ENCODE measurements around the gene KIF16B.

KIF16B gene

DNA sequence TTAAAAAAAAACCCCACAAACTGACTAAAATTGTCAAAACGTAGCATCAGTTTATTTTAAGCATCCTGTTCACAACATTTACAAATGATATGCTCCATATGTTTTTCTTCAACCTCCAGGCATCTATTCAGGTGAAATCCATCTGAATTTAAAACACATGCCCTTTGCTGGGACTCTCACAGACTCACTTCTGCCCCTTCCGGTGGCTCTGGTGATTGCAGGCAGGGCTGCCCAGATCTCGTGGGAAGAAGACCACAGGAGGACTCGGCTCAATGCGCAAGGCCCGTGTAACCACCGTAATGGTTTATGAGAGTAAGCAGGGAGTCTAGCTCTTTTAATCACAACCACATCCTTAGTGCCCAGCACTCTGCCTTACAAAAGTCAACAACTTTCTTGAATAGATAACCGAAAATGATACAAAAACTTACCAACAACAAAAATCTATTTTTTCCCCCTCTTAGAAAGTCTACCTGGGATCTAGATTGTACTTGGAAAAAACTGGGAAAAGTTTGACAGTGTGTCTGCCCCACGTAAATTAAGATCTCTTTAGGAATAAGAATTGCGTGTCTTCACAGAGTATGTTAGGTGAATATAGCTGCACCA is 139.1 kb downstream of the KIF16B start:
- no peak for TF ChIP-seq GATA3 (IDR thresholded peaks at IDR 0.05; ENCODE audit: low read depth, low read length)
- no peak for TF ChIP-seq GATA2 (IDR thresholded peaks at IDR 0.05; ENCODE audit: low read depth, low read length)

DNA sequence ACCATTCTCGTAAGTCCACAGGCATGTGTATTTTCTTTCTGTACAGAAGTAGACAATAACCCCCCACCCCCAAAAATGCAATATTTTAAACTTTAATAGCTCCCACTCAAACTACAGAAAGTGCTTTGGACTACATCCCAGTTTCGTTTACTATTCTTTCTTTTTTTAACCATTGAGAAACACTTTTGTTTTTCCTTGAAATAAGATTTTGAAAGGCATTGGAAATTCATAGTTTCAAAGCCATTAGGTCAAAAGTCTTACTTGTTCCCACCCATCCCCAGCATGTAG is 140.0 kb downstream of the KIF16B start:
- no peak for TF ChIP-seq GATA2 (IDR thresholded peaks at IDR 0.05; ENCODE audit: low read depth, low read length)
- TF ChIP-seq GATA3 (IDR thresholded peaks at IDR 0.05; ENCODE audit: low read depth, low read length): no peak

DNA sequence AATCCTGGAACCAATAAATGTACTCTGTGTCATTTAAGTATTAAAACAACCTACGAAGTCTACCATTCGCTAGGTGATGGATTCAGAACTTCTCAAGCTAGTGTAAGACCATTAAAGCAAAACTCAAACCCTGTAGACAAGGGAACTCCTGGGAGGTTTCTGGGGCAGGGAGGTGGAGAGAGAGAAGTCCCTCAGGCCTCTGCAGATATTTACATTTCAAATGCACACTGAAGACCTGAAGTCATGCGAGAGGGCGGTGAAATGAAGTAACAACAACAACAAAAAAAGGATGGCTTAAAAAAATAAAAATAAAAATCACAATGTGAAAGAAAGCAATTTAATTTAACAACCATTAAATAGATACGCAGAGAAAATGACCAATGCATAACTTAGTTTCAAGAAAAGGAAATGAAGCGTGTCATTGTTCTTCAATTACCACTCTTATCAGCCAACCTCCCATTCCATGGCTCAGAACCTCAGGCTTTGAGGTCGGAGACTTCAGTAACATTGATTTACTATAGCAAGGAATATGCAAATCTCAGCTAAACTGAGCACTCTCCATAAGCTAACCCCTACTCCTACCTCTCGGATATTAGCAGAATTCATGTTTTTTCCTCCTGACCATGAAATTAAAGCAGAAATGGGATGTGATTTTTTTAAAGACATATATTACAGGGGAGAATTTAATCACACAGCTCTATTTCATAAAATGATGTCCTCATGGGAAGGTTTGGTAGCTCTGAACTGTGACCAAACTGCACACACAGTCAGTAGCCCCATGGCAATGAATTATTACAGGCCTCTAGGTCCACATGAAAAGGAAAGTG is 140.6 kb downstream of the KIF16B start:
- TF ChIP-seq GATA2 (IDR thresholded peaks at IDR 0.05; ENCODE audit: low read depth, low read length) (no peak), GATA3 (IDR thresholded peaks at IDR 0.05; ENCODE audit: low read depth, low read length) (no peak)

DNA sequence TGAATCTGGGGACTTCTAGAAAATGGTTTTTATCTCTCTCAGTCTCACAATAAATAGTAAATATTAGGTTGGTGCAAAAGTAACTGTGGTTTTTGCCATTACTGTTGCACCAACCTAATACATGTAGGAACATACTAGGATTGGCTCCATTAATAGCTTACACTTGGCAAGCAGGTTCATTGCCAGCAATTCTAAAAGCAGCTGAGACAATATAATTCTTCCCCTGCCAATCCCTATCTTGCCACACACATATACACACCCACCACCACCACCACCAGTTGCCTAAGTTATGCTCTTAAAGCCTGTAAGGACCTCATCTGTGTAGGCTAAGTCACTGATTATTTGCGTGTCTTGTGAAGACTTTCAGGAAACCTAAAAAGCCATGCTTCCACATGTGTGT is 145.1 kb downstream of the KIF16B start:
- TF ChIP-seq GATA2 (IDR thresholded peaks at IDR 0.05; ENCODE audit: low read depth, low read length) (no peak), GATA3 (IDR thresholded peaks at IDR 0.05; ENCODE audit: low read depth, low read length) (no peak)

DNA sequence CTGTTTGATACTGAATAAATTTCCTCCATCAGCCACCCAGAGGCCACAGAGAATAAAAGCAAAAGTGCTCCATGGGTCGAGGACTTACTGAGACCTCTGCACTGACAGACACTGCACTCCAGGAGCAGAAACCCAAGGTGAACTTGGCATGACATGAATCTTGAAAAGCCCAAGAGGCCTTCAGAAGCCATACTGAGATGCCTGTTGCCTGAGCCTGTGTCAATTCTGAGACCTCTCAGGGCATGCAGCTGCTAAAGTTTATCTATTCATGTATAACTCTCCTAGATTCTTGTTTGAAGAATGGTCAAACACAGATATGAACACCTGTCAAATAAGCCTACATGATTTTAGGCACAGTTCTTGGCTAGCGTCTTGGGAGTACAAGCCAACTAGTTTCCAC is 145.7 kb downstream of the KIF16B start:
- TF ChIP-seq GATA2 (IDR thresholded peaks at IDR 0.05; ENCODE audit: low read depth, low read length) (no peak), GATA3 (IDR thresholded peaks at IDR 0.05; ENCODE audit: low read depth, low read length) (no peak)

DNA sequence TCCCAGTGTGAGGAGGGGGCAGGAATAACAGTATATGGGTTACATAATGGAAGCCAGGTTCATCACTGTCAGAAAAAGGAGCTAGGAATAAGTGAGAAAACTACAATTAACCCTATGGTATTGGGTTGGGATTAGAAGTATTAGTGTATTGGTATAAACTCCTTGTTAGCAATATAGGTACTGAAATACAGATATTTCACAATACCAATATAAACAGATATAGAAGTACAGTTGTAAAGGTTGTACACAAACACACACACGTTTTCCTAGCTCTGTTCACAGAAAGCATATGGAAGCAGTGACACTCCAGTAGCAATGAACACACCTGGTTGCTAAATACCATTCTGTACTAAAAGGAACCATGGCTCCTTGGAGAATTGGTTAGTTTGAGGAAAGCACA is 148.5 kb downstream of the KIF16B start:
- TF ChIP-seq GATA2 (IDR thresholded peaks at IDR 0.05; ENCODE audit: low read depth, low read length) (no peak), GATA3 (IDR thresholded peaks at IDR 0.05; ENCODE audit: low read depth, low read length) (no peak)

DNA sequence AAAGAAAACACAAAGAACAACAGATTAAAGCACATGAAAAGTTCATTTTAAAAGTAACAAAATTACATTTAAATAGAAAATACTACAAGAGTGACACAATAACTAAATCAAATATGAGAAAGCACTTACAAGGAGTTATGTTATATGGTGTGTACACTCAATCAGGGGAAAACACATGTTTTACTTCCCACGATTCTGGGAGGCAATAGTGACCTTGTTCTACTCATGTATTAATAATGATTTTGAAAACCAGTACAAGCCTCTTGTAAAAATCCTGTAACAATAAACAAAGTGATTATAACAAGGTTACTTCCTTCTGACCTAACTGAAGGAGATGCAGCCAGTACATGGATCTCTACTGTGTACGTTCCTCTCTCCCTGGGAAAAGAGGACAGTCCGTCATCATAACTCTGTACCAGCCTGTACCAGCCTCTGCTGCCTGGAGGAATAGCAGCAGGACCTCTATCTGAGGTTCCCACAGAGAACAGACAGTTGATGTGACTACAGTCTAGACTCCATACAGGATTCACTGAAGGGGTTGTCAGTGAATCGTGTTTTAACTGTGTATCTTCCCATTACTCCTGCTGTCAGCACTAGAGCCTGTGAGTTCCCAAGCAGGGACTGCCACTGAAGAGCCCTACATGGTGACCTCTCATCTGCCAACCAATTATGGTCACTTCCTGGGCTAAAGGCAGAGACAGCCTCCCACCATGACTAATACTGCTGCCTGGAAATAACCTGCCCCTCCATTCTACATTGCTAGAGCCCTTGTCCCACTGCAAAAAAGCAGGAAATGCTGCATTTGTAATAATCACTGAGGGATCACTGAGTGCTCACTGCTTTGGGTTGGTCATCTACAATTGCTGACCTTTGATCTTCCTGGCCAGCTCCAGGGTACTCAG is 149.7 kb downstream of the KIF16B start:
- TF ChIP-seq GATA2 (IDR thresholded peaks at IDR 0.05; ENCODE audit: low read depth, low read length): no peak
- TF ChIP-seq GATA3 (IDR thresholded peaks at IDR 0.05; ENCODE audit: low read depth, low read length): no peak

DNA sequence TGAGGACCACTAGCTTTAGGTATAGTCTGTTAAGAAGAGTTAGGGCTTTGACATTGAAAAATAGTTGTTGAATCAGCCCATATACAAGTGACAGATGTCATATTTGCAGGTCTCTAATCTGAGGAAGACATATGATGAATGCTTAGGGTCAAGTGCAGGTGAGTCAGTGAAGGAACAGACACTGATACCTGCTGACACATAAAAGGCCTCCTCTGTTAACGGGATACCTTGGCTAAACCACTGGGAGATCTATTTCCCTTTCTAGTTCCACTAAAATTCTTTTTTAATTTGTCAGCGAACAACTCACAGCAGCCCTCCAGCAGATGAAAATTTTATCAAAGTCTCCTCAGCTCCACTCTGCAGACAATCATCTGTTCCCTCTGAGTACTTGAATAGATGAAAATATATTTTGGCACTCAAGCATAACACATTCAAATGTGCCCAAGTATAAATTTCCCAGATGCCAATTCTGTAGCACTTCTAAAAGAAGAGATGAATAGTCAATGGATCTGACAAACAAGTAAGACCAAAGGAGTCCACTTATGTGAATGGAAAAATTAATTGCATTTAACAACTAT is 154.0 kb downstream of the KIF16B start:
- no peak for TF ChIP-seq GATA3 (IDR thresholded peaks at IDR 0.05; ENCODE audit: low read depth, low read length)
- TF ChIP-seq GATA2 (IDR thresholded peaks at IDR 0.05; ENCODE audit: low read depth, low read length): no peak

DNA sequence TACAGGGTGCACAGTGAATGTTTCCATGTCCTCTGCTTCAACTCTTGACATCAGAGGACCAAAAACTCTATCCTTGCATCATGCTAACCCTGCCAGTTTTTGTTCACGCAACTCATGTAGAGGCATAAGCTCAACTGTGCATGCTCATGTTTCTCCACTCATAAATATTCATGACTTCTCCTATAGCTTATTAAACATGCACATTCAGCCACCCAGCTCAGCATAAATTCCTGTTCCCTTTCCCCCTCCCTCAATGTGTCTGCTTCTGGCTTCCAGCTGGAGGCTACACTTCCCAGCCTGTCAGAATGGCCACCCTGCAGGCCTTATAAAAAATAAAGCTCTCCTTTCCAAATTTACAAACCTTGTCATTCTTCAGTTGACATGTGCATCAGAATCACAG is 154.6 kb downstream of the KIF16B start:
- no peak for TF ChIP-seq GATA3 (IDR thresholded peaks at IDR 0.05; ENCODE audit: low read depth, low read length)
- TF ChIP-seq GATA2 (IDR thresholded peaks at IDR 0.05; ENCODE audit: low read depth, low read length): no peak

DNA sequence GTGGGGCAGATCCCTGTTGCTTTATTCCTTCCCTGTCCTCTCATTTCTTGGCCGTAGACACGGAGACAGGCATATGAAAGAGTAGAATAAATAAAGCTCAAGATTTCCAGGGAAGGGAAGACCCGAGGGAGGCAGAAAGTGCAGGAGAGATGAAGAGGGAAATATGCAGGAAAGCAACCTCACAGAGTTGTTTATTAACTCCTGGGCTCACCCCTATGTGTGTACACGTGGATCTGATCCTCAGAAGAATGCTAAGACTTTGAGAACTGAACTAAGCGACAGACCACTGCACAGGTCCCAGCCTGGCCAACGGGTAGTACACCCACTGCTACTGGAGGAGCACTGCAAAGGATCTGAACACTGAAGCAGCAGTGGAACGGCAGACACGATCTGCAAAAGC is 156.2 kb downstream of the KIF16B start:
- TF ChIP-seq GATA2 (IDR thresholded peaks at IDR 0.05; ENCODE audit: low read depth, low read length) (no peak), GATA3 (IDR thresholded peaks at IDR 0.05; ENCODE audit: low read depth, low read length) (no peak)

DNA sequence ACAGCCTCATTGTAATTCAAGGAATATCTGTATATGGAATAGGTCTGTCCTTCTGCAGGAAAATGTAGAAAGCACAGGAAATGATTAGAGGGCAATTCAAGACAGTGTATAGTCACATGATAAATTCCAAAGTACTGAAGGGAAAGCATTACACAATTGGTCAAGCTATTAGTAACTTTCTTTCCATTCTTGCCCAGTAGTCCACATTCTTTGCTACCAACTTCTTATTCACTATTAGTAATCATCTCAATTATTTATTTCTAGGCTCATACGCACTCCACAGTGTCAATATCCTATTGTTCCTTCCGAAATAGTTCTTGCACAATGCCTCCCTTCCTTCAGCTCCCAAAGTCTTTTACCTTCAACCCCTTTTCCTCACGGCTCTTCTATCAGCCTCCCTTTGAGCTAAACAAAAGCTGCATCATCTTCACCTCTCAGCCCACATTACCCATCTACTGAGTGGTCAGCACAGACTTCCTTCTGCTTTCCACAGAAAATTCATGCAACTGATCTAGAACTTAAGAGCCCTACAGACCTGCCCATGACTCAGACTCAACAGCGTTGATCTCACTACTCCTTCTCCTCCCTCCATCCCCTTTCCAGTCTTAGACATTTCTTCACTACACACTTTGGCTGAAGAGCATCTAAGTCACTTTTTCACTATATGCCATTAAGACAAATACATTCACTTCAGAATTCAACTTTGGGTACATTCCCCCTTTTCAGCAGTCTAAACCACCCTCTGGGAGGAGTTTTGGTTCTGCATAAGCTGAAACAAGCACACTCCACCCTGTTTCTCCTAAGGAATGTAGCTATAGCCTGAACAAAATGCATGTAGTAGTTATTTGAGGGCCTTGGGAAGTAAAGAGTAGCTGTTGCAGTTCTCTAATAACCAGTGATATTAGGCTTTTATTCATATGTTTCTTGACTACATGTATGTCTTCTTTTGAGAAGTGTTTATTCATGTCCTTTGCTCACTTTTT is 157.9 kb downstream of the KIF16B start:
- TF ChIP-seq GATA2 (IDR thresholded peaks at IDR 0.05; ENCODE audit: low read depth, low read length) (no peak), GATA3 (IDR thresholded peaks at IDR 0.05; ENCODE audit: low read depth, low read length) (no peak)

DNA sequence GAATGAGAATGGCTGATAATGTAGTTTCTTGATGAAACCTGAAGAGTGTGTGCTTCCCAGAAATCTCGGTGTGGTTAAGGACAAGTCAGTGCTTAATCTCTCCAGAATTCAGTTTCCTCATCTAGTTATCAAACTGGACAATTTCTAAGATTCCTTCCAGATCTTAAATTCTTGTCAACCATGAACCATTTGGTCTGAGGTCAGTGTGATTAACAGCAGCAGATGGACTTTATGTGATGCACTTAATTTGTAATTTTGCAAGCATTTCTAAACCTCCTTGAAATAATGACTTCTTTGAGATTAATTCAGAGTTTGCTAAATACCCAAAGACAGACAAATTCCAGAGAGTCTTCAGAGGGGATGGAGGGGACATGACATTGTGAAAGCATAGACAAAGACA is 160.3 kb downstream of the KIF16B start:
- TF ChIP-seq GATA3 (IDR thresholded peaks at IDR 0.05; ENCODE audit: low read depth, low read length): no peak
- no peak for TF ChIP-seq GATA2 (IDR thresholded peaks at IDR 0.05; ENCODE audit: low read depth, low read length)

DNA sequence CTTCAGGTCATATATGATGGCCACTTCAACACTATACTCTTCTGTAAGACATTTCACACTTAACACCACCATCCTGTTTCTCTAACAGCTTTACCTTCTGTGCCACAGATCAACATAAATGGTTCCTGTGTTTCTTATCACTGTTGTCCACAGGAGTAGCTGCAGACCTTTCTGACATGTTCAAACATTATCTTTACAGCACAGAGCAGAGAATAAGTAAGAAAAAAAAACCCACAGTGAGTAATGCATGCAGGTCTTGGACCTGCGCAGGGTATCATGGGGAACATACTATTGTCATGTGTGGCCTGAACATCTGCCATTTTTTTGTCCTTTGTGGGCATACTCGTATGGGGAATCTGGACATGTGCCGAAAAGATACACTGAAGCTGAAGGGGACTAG is 161.9 kb downstream of the KIF16B start:
- TF ChIP-seq GATA3 (IDR thresholded peaks at IDR 0.05; ENCODE audit: low read depth, low read length) (no peak), GATA2 (IDR thresholded peaks at IDR 0.05; ENCODE audit: low read depth, low read length) (no peak)
